Suprapubic skin (tissue), 4 donors: Measurements from ENCODE around the gene TSLP.

ENCODE experiments used
- EP300 ChIP-seq: sonication (generic); formaldehyde crosslinking; IDR thresholded peaks from one replicate; pipeline ENCODE4 v1.6.1; 2017; ENCODE audit warnings: antibody characterized with exemption
- POLR2AphosphoS5 ChIP-seq, 3 donors: sonication (generic); formaldehyde crosslinking; IDR thresholded peaks; one replicate each; pipeline ENCODE4 v1.6.1; 2017; ENCODE audit warnings: antibody characterized with exemption in 3 of 3
- TF ChIP-seq, protein P1 (sequence below), 2 donors: fragments of 200-600 bp in 1 of 2; fragments of 450-650 bp in 1 of 2; sonication (generic) in 1 of 2; IDR thresholded peaks; one replicate each; pipeline ENCODE4 v1.5.1; 2016 to 2019; ENCODE audit warnings: antibody characterized with exemption in 2 of 2, mild to moderate bottlenecking in 1 of 2, moderate library complexity in 1 of 2

DNA sequence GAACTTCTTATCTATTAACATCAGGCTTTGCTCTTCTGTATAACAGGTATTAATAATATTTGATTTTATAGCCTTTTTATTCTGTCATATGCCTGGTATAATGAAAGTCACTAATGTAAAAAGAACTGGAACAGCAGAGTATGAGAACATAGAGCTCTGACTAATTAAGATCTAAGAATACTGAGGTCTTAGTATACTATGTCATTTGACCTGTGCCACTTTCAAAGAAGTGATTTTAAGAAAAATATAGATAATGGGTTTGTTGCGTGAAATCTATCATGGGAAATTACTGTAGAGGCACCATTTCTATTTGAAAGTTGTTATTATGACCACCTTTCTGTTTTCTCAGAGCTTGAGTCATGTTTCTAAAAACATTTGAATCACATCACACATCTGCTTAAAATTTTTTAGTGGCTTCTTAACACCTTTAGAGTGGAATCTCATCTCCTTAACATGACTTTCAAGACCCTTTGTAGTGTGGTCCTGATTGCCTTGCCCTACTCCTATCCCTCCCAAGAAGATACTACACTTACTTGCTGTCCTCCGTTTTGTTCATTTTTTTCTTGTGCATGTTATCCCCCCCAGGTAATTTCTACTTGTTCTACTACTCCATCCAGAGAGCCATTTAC, 34.9 kb downstream of the TSLP start:
- TF ChIP-seq, protein P1, sequence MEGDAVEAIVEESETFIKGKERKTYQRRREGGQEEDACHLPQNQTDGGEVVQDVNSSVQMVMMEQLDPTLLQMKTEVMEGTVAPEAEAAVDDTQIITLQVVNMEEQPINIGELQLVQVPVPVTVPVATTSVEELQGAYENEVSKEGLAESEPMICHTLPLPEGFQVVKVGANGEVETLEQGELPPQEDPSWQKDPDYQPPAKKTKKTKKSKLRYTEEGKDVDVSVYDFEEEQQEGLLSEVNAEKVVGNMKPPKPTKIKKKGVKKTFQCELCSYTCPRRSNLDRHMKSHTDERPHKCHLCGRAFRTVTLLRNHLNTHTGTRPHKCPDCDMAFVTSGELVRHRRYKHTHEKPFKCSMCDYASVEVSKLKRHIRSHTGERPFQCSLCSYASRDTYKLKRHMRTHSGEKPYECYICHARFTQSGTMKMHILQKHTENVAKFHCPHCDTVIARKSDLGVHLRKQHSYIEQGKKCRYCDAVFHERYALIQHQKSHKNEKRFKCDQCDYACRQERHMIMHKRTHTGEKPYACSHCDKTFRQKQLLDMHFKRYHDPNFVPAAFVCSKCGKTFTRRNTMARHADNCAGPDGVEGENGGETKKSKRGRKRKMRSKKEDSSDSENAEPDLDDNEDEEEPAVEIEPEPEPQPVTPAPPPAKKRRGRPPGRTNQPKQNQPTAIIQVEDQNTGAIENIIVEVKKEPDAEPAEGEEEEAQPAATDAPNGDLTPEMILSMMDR (IDR thresholded peaks at IDR 0.05), result no peak
- no peak for TF ChIP-seq EP300
- TF ChIP-seq POLR2AphosphoS5 (IDR thresholded peaks at IDR 0.05), result no peak
